CD4-positive, alpha-beta memory T cell (primary cell): ENCODE results near the gene EBF4. TPM values are rescaled to one million over a fixed set of nuclear protein-coding genes. Genes with fewer than 3 reads are reported as not detected.

ENCODE experiments used
- CTCF ChIA-PET: fragments of 350-600 bp; sonication (Branson Sonifier 250); formaldehyde crosslinking; loops from one replicate; lab custom pipeline; 2021; ENCODE audit warnings: inconsistent platforms; ENCODE audit not compliant: partially characterized antibody; lab: Charles Lee
- POLR2A ChIA-PET: fragments of 350-600 bp; sonication (Branson Sonifier 250); formaldehyde crosslinking; loops from one replicate; lab custom pipeline; 2021; ENCODE audit not compliant: partially characterized antibody; lab: Charles Lee
- DNase-seq, 5 donors: peaks; one replicate each; pipeline versions ENCODE4 v3.0.0 to v3.0.0-alpha.2; 2020 to 2022; ENCODE audit warnings: mixed read lengths in 1 of 5
- H3K27ac ChIP-seq: one replicate; pipeline ENCODE4 v1.7.0; 2013; ENCODE audit warnings: low read depth, low read length
- H3K27me3 ChIP-seq: 2 replicates; pipeline ENCODE4 v1.7.0; 2013; ENCODE audit warnings: mild to moderate bottlenecking, low read length, moderate library complexity; ENCODE audit not compliant: insufficient read depth
- H3K36me3 ChIP-seq: 2 replicates; pipeline ENCODE4 v1.7.0; 2013; ENCODE audit warnings: mild to moderate bottlenecking, low read length, moderate library complexity; ENCODE audit not compliant: insufficient read depth
- H3K4me1 ChIP-seq: 2 replicates; pipeline ENCODE4 v1.7.0; 2013; ENCODE audit warnings: mild to moderate bottlenecking, low read length, moderate library complexity; ENCODE audit not compliant: insufficient read depth
- H3K4me3 ChIP-seq, 2 donors: one replicate each; pipeline ENCODE4 v1.7.0; 2013; ENCODE audit warnings: low read length in 2 of 2, mild to moderate bottlenecking in 1 of 2
- H3K9me3 ChIP-seq, 2 donors: one replicate each; pipeline ENCODE4 v1.7.0; 2013; ENCODE audit warnings: low read length in 2 of 2, control low read depth in 1 of 2; ENCODE audit not compliant: control insufficient read depth in 1 of 2
- H3K27ac Mint-ChIP-seq, 7 donors: one replicate each; pipeline ENCODE4 v1.8.0; 2020 to 2021; ENCODE audit warnings: mixed read lengths in 7 of 7, mild to moderate bottlenecking in 6 of 7, inconsistent platforms in 3 of 7, moderate library complexity in 3 of 7
- H3K27me3 Mint-ChIP-seq, 2 donors: one replicate each; pipeline ENCODE4 v1.8.0; 2020 to 2021; ENCODE audit warnings: mixed read lengths in 2 of 2
- H3K36me3 Mint-ChIP-seq, 2 donors: one replicate each; pipeline ENCODE4 v1.8.0; 2020 to 2021; ENCODE audit warnings: mixed read lengths in 2 of 2, inconsistent platforms in 1 of 2, mild to moderate bottlenecking in 1 of 2
- H3K4me1 Mint-ChIP-seq, 4 donors: one replicate each; pipeline ENCODE4 v1.8.0; 2020 to 2021; ENCODE audit warnings: mixed read lengths in 4 of 4, mild to moderate bottlenecking in 1 of 4
- H3K4me3 Mint-ChIP-seq, 8 donors: one replicate each; pipeline ENCODE4 v1.8.0; 2020 to 2021; ENCODE audit warnings: mixed read lengths in 8 of 8, mild to moderate bottlenecking in 7 of 8, moderate library complexity in 6 of 8, inconsistent platforms in 3 of 8
- H3K9me3 Mint-ChIP-seq, 8 donors: one replicate each; pipeline ENCODE4 v1.8.0; 2020 to 2021; ENCODE audit warnings: mixed read lengths in 8 of 8, mild to moderate bottlenecking in 5 of 8, inconsistent platforms in 3 of 8, moderate library complexity in 1 of 8
- intact Hi-C: fragments of 100-400 bp; cut with micrococcal nuclease; formaldehyde crosslinking; loops from one replicate; pipeline ENCODE4 v1.15.1; 2023
- polyA plus RNA-seq, 2 donors: library from polyadenylated mRNA; unstranded; fragments of 300-500 nt; fragmentation: Illumina TruSeq; gene quantifications; one replicate each; pipeline ENCODE4 v1.2.3, GENCODE V29; 2021
- total RNA-seq, 2 experiments: library from RNA; stranded (reverse); gene quantifications; one replicate each; pipeline ENCODE4 v1.2.3, GENCODE V29; 2021

EBF4 gene
- total and polyA plus RNA-seq, 4 experiments from 2014 or later = 0.65 to 3.1 (median 2.8) TPM; not detected in 1

DNA sequence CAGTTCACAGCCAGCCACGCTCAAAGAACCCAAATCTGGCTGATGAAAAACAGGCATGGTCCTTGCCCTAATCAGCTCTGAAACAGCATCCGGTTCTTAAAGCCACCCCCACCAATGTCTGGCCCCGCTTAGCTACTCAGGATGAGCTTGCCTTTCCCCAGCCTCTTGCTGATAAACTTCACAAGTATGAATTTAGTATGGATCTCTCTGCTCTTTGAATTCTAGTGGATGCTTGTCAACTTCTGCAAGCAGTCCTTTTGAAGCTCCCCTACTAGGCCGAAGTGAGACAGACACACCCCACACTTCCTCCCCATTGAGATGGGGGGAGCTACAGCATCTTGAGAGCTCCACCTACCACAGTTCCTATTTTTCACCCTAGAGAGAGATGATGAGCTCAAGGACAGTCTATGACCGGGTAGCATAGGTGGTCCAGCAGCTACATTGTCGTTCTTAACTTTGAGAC lies 36.7 kb downstream of the EBF4 start:
- CTCF ChIA-PET = interaction anchor here (0.9 to 10.1 kb wide), 10 partner anchors 12 to 42 kb away, joined by 3 to 191 read pairs (median 8); no protein-coding TSS in a partner anchor
- DNase-seq = peak; percentile 52 to 65 (median 58)
- Mint-ChIP-seq H3K4me3 (peak overlapping the region; percentile 59 to 86 (median 71)), H3K9me3 (peaks cover 0 to 14% (median 10%) of the 10 kb centered on the region in 8 donors), H3K36me3 (no peaks in the 10 kb centered on the region), H3K27me3 (peaks cover 0 to under 1% of the 10 kb centered on the region in 2 donors), H3K4me1 (peaks cover 10 to 31% (median 22%) of the 10 kb centered on the region in 4 donors), H3K27ac (peak overlapping the region; percentile 82 to 96 (median 95))
- Histone ChIP-seq H3K4me3 (peak overlapping the region in 1 of 2 donors; percentile 0), H3K9me3 (no peaks in the 10 kb centered on the region), H3K27ac (peak overlapping the region; percentile 33), H3K27me3 (no peaks in the 10 kb centered on the region), H3K36me3 (no peaks in the 10 kb centered on the region), H3K4me1 (peaks cover 26% of the 10 kb centered on the region)
- intact Hi-C loops = loop anchor here (1.0 kb wide), 2 partner anchors 12 to 16 kb away; no protein-coding TSS in a partner anchor
- POLR2A ChIA-PET = interaction anchor here (0.7 to 6.3 kb wide), 14 partner anchors 8 to 144 kb away, joined by 3 to 163 read pairs (median 6); partner anchors contain the start of genes EBF4, NOP56, PCED1A and PTPRA

DNA sequence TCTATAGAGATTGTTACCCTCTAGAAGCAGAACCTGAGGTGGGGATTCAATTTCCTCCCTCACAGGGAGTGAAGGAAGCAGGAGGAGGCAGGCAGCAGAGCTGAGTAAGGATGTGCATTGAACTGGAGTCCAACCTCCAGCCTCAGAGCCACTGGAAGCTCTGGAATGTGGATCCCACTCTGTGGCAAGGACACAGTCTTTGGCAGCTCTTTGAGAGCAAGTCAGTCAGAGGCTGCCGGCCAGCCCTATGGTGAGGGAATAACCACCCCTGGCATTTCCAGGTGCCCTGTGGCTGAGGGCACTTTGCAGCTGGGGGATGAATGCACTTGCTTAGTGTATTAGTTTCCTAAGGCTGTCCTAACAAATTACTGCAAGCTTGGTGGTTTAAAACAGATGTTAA lies 37.2 kb downstream of the EBF4 start:
- CTCF ChIA-PET = interaction anchor here (0.9 to 10.1 kb wide), 10 partner anchors 11 to 42 kb away, joined by 3 to 191 read pairs (median 8); no protein-coding TSS in a partner anchor

DNA sequence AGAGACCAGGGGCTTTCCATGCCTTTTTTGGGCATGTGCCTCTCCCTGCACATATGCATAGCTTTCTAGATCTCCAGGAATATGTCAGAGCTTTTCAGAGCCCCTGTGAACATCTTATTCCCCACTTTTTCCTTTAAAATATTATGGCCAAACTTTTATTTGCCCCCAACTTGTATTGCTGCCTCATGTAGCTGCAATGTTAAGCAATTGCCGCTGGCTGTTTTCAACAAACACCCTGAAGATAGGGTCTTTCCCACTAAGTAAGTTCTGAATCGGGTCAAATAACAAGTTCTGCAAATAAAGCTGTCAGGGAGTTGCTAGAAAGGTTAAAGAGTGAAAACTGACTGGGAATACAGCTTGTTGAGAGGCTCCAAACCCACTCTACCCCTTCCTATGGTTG lies 42.3 kb downstream of the EBF4 start:
- intact Hi-C loops = no loop called here

More for the DNA sequence above, 37.2 kb downstream of the EBF4 start:
- H3K27ac ChIP-seq = peak overlapping the region; percentile 33
- POLR2A ChIA-PET = interaction anchor here (0.7 to 6.3 kb wide), 13 partner anchors 10 to 143 kb away, joined by 3 to 163 read pairs (median 6); partner anchors contain the start of genes EBF4, IDH3B, NOP56 and PCED1A
- H3K9me3 ChIP-seq = no peaks in the 10 kb centered on the region
- H3K9me3 Mint-ChIP-seq = peaks cover 0 to 14% (median 10%) of the 10 kb centered on the region in 8 donors
- peaks cover 10 to 31% (median 22%) of the 10 kb centered on the region in 4 donors for H3K4me1 Mint-ChIP-seq
- peaks cover 26% of the 10 kb centered on the region for H3K4me1 ChIP-seq
- peak overlapping the region in 1 of 2 donors; percentile 0 for H3K4me3 ChIP-seq
- H3K27me3 ChIP-seq = no peaks in the 10 kb centered on the region
- no peak for DNase-seq
- H3K36me3 Mint-ChIP-seq = no peaks in the 10 kb centered on the region
- peaks cover 0 to 3% of the 10 kb centered on the region in 2 donors for H3K27me3 Mint-ChIP-seq
- intact Hi-C loops = loop anchor here (1.0 kb wide), 2 partner anchors 12 to 16 kb away; no protein-coding TSS in a partner anchor
- peak overlapping the region in 7 of 8 donors; percentile 59 to 86 (median 75) for H3K4me3 Mint-ChIP-seq
- no peaks in the 10 kb centered on the region for H3K36me3 ChIP-seq
- H3K27ac Mint-ChIP-seq = peak overlapping the region; percentile 82 to 96 (median 95)

DNA sequence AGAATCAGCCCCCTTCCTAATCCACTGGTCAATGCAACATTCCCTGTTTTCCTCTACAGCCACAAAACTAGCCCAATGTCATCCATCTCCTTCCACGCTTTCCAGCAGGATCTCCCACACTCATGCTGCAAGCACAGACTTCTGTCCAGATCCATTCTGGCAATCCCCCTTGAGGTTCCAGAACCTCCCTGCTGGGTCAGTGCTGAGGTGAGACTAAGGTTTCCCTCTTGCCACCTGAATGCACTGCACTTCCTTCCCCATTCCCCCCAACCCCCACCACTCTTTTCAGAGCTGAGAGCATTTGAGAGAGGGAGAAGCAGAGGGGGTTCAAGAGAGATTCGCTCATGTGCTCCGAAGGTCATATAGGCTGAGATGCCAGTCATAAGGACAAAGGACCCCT lies 43.9 kb downstream of the EBF4 start:
- Mint-ChIP-seq H3K4me1 (peaks cover 16 to 27% (median 22%) of the 10 kb centered on the region in 4 donors), H3K4me3 (no peak overlapping the region), H3K9me3 (peaks cover 0 to 11% (median 9%) of the 10 kb centered on the region in 8 donors), H3K36me3 (no peaks in the 10 kb centered on the region), H3K27me3 (peaks cover 0 to 3% of the 10 kb centered on the region in 2 donors), H3K27ac (peak overlapping the region in 1 of 7 donors; percentile 60)
- H3K4me1 ChIP-seq = peaks cover 21% of the 10 kb centered on the region
- ChIA-PET CTCF (interaction anchor here (8.6 to 14.4 kb wide), 2 partner anchors 7 to 21 kb away, joined by 191 to 359 read pairs; no protein-coding TSS in a partner anchor), POLR2A (no interaction called here)
- H3K4me3 ChIP-seq = no peak overlapping the region
- intact Hi-C loops = no loop called here
- no peak overlapping the region for H3K27ac ChIP-seq
- no peaks in the 10 kb centered on the region for H3K27me3 ChIP-seq
- no peaks in the 10 kb centered on the region for H3K36me3 ChIP-seq
- no peak for DNase-seq
- no peaks in the 10 kb centered on the region for H3K9me3 ChIP-seq

More for the DNA sequence above, 42.3 kb downstream of the EBF4 start:
- Mint-ChIP-seq H3K4me1 (peaks cover 9 to 26% (median 16%) of the 10 kb centered on the region in 4 donors), H3K27me3 (peaks cover 0 to 3% of the 10 kb centered on the region in 2 donors), H3K27ac (no peak overlapping the region), H3K36me3 (no peaks in the 10 kb centered on the region), H3K4me3 (no peak overlapping the region), H3K9me3 (peaks cover 0 to 12% (median 10%) of the 10 kb centered on the region in 8 donors)
- Histone ChIP-seq H3K27me3 (no peaks in the 10 kb centered on the region), H3K9me3 (no peaks in the 10 kb centered on the region), H3K4me1 (peaks cover 12% of the 10 kb centered on the region), H3K4me3 (no peak overlapping the region), H3K27ac (no peak overlapping the region), H3K36me3 (no peaks in the 10 kb centered on the region)
- DNase-seq = no peak
- ChIA-PET CTCF (interaction anchor here (1.2 to 14.4 kb wide), 2 partner anchors 18 to 20 kb away, joined by 3 to 359 read pairs; no protein-coding TSS in a partner anchor), POLR2A (no interaction called here)

DNA sequence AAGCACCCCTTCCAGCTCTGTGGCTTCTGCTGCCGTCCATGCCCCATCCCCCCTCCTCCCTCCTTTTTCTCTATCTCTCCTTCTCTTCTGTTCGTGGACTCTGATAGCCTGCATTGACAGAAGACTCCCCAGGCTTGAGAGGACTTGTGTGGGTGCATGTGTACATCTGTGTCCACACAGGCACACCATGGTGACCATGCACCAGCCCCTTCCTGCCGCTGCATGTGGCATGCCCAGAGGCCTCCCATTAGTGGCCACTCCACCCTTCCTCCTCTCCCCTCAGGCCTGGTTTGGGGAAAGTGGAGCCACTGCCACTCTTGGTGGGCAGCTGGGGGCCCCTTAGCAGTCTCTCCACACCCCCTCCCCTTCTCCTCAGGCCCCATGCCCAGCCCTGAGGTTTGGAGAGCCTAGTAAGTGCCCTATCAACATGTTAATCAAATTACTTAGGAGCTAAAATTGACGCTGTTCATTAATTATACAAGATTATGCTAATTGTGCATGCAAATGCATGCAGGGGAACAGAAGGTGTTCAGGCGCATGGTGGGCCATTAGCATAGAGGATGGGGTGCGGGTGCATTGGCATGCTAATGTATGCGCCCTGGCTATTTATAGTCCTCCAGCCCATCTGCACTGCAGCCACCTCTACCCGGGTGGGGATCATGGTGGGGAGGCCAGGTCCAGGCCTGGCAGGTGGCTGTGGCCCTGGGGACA lies 45.9 kb downstream of the EBF4 start:
- ChIA-PET CTCF (interaction anchor here (4.6 to 14.4 kb wide), 3 partner anchors 9 to 23 kb away, joined by 40 to 359 read pairs (median 191); no protein-coding TSS in a partner anchor), POLR2A (interaction anchor here (0.6 to 7.2 kb wide), 3 partner anchors 8 to 1401 kb away, joined by 4 to 163 read pairs (median 4); no protein-coding TSS in a partner anchor)
- no peak overlapping the region for H3K27ac ChIP-seq
- H3K4me1 Mint-ChIP-seq = peaks cover 37 to 47% (median 41%) of the 10 kb centered on the region in 4 donors
- peaks cover 41% of the 10 kb centered on the region for H3K4me1 ChIP-seq
- H3K9me3 ChIP-seq = no peaks in the 10 kb centered on the region
- H3K9me3 Mint-ChIP-seq = peaks cover 0 to 2% (median 0%) of the 10 kb centered on the region in 8 donors
- no peak overlapping the region for H3K4me3 Mint-ChIP-seq
- no peaks in the 10 kb centered on the region for H3K27me3 ChIP-seq
- intact Hi-C loops = no loop called here
- no peaks in the 10 kb centered on the region for H3K36me3 Mint-ChIP-seq
- H3K36me3 ChIP-seq = no peaks in the 10 kb centered on the region
- no peak overlapping the region for H3K27ac Mint-ChIP-seq
- peaks cover 0 to 3% of the 10 kb centered on the region in 2 donors for H3K27me3 Mint-ChIP-seq
- H3K4me3 ChIP-seq = no peak overlapping the region
- no peak for DNase-seq

DNA sequence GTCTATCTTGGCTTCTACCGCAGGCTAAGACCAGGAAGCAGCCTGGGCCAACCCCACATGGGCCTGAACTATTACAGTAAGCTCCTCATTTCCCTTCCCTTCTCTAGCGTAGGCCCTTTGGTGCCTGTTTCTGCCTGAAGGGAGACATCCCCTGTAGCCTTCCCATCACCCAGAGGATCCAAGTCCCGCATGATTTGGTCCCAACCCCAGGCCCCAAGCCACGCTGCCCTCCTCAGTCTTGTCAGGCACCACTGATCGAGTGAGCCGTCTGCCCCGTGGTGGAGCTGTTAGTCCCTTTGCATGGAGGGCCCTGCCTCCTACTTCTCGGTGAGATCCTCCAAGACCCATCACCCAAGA lies 46.4 kb downstream of the EBF4 start:
- no peak overlapping the region for H3K4me3 ChIP-seq
- intact Hi-C loops = no loop called here
- no peaks in the 10 kb centered on the region for H3K27me3 ChIP-seq
- H3K36me3 Mint-ChIP-seq = no peaks in the 10 kb centered on the region
- no peak overlapping the region for H3K4me3 Mint-ChIP-seq
- H3K9me3 ChIP-seq = no peaks in the 10 kb centered on the region
- peaks cover 42% of the 10 kb centered on the region for H3K4me1 ChIP-seq
- H3K27ac Mint-ChIP-seq = peak overlapping the region in 6 of 7 donors; percentile 9 to 57 (median 32)
- H3K27ac ChIP-seq = no peak overlapping the region
- H3K27me3 Mint-ChIP-seq = peaks cover 0 to 3% of the 10 kb centered on the region in 2 donors
- no peaks in the 10 kb centered on the region for H3K36me3 ChIP-seq
- H3K4me1 Mint-ChIP-seq = peaks cover 37 to 47% (median 43%) of the 10 kb centered on the region in 4 donors
- CTCF ChIA-PET = interaction anchor here (4.6 to 14.4 kb wide), 3 partner anchors 10 to 24 kb away, joined by 40 to 359 read pairs (median 191); no protein-coding TSS in a partner anchor
- no peak for DNase-seq
- POLR2A ChIA-PET = interaction anchor here (0.6 to 7.2 kb wide), 3 partner anchors 8 to 1401 kb away, joined by 4 to 163 read pairs (median 4); no protein-coding TSS in a partner anchor
- peaks cover 0 to 2% (median 0%) of the 10 kb centered on the region in 8 donors for H3K9me3 Mint-ChIP-seq
